ENCODE measurements around the gene ABL1. TPM values are rescaled to one million over a fixed set of nuclear protein-coding genes. Genes with fewer than 3 reads are reported as not detected.

The ABL1 gene
- polyA plus RNA-seq, 3 donors = 4.5 to 14.5 (median 8.0) TPM

DNA sequence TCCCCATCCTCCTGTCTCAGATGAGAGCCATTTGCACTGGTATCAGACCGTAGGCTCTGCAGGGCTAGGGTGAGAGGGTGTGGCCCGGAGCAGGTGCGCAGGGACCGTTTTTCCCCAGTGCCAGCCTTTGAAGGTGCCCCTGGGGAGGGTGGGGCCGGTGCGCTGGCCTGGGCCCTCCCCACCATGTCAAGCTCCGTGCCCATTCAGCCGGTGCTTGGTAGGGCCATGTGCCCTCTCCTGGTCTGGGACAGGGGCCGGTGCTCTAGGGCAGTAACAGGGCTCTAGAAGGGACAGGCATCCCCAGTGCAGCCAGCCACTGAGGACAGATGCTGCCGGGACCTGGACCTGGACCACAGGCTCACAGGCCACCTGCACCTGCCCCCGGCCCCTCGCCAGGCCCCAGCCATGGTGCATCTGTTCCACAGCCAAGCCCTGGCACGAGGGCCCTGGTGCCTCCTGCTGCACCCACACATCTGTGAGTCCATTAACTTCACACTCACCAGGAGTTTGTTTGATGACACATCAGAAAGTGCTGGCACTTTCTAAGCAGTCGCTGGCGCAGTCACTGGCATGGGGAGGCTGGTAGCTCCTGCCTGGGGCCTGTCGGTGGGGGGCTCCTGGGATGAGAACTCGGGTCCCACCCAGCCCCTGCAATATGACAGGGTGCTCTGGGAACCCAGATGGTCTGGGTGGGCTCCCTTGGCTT, 66.6 kb downstream of the ABL1 start:
- Mint-ChIP-seq H3K36me3 (no peaks in the 10 kb centered on the region), H3K4me1 (peaks cover 2% of the 10 kb centered on the region), H3K4me3 (no peak overlapping the region), H3K9me3 (peaks cover 0 to 4% (median 0%) of the 10 kb centered on the region in 7 donors), H3K27ac (no peak overlapping the region), H3K27me3 (ENCODE audit: low read depth in 3 of 3) (peaks cover 5 to 11% (median 9%) of the 10 kb centered on the region in 3 donors)
- Histone ChIP-seq H3K4me2 (replicated peaks; ENCODE audit: extremely low read depth, low read length, poor library complexity, severe bottlenecking) (no peak overlapping the region), H3K9me3 (replicated peaks in 1 of 2; ENCODE audit: control insufficient read depth in 1 of 2, insufficient read depth in 1 of 2, low read length in 2 of 2) (no peaks in the 10 kb centered on the region), H3K27ac (ENCODE audit: low read depth in 1 of 2, low read length in 2 of 2) (no peak overlapping the region), H3K27me3 (ENCODE audit: control insufficient read depth in 2 of 2, insufficient read depth in 2 of 2, low read length in 2 of 2) (no peaks in the 10 kb centered on the region), H3K9ac (ENCODE audit: insufficient read depth, low read length, poor library complexity, severe bottlenecking) (no peak overlapping the region), H3K36me3 (replicated peaks in 1 of 2; ENCODE audit: control insufficient read depth in 1 of 2, insufficient read depth in 2 of 2, low read length in 2 of 2) (no peaks in the 10 kb centered on the region), H3K79me2 (ENCODE audit: insufficient read depth, low read length) (no peaks in the 10 kb centered on the region), H4K20me1 (ENCODE audit: insufficient read depth, low read length) (no peaks in the 10 kb centered on the region), H3K4me3 (replicated peaks in 1 of 3; ENCODE audit: low read depth in 2 of 3, low read length in 3 of 3) (no peak overlapping the region), H2AFZ (ENCODE audit: insufficient read depth, low read depth, low read length, poor library complexity, severe bottlenecking) (no peak overlapping the region), H3K4me1 (ENCODE audit: control insufficient read depth in 1 of 2, insufficient read depth in 2 of 2, low read length in 2 of 2) (no peaks in the 10 kb centered on the region)
- no peak for DNase-seq
- intact Hi-C loops (cut with micrococcal nuclease) = no loop called here
- TF ChIP-seq, protein P1, sequence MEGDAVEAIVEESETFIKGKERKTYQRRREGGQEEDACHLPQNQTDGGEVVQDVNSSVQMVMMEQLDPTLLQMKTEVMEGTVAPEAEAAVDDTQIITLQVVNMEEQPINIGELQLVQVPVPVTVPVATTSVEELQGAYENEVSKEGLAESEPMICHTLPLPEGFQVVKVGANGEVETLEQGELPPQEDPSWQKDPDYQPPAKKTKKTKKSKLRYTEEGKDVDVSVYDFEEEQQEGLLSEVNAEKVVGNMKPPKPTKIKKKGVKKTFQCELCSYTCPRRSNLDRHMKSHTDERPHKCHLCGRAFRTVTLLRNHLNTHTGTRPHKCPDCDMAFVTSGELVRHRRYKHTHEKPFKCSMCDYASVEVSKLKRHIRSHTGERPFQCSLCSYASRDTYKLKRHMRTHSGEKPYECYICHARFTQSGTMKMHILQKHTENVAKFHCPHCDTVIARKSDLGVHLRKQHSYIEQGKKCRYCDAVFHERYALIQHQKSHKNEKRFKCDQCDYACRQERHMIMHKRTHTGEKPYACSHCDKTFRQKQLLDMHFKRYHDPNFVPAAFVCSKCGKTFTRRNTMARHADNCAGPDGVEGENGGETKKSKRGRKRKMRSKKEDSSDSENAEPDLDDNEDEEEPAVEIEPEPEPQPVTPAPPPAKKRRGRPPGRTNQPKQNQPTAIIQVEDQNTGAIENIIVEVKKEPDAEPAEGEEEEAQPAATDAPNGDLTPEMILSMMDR (IDR thresholded peaks at IDR 0.05) = no peak
- WGBS (ENCODE audit: insufficient coverage) = 86% methylated on average over 14 of the region's 17 CpGs

DNA sequence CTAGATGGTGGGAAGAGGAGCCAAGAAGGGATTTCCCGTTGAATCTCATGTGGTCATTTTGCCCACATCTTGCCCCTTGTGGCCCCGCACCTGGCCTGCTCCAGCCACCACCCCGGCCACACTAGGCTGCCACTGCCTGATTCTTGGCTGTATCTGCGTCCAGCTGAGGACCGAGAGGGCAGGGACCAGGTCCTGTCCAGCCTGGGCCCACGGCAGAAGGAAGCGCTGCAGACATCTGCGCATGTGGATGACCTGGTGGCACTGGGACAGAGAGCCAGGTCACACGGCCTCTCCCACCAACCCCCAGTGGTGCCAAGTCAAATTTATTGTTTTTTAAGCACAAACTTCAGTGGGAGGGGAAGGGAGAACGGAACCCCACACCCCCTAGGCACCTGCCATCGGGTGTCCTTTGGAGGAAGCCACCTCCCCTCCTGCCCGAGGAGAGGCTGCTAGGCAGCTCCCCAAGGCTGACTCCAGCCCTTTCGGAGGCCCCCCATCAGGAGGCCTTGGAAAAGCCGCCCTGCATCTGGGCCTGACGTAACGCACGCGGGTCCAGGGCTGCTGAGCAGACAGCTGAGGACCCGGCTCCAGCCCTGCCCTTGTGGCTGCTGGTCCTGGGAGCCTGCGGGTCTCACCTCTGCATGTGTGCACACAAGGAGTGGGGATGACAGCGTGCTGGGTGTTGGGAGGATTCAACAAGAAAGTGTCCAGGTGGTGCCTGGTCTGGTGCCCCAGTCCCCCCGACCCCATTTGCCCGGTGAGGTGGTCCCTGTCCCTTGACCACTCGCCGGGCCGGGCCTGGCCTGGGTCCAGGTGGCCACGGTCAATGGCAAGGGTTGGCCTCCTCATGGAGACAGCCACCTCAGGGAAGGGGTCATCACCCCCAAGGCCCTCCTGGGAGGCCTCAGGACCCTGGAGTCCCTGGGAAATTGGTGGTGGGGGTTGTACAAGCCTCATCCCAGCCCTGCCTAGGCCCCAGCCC, 67.4 kb downstream of the ABL1 start:
- TF ChIP-seq, protein P1 (IDR thresholded peaks at IDR 0.05) = no peak
- no peak overlapping the region for H2AFZ ChIP-seq (ENCODE audit: insufficient read depth, low read depth, low read length, poor library complexity, severe bottlenecking)
- Mint-ChIP-seq H3K27me3 (ENCODE audit: low read depth in 3 of 3) (peaks cover 5 to 11% (median 10%) of the 10 kb centered on the region in 3 donors), H3K36me3 (no peaks in the 10 kb centered on the region), H3K9me3 (peaks cover 0 to 4% (median 0%) of the 10 kb centered on the region in 7 donors), H3K4me3 (no peak overlapping the region), H3K4me1 (peaks cover 2% of the 10 kb centered on the region), H3K27ac (no peak overlapping the region)
- H4K20me1 ChIP-seq (ENCODE audit: insufficient read depth, low read length) = no peaks in the 10 kb centered on the region
- H3K27me3 ChIP-seq (ENCODE audit: control insufficient read depth in 2 of 2, insufficient read depth in 2 of 2, low read length in 2 of 2) = no peaks in the 10 kb centered on the region
- no peak overlapping the region for H3K27ac ChIP-seq (ENCODE audit: low read depth in 1 of 2, low read length in 2 of 2)
- no peaks in the 10 kb centered on the region for H3K9me3 ChIP-seq (replicated peaks in 1 of 2; ENCODE audit: control insufficient read depth in 1 of 2, insufficient read depth in 1 of 2, low read length in 2 of 2)
- no peaks in the 10 kb centered on the region for H3K36me3 ChIP-seq (replicated peaks in 1 of 2; ENCODE audit: control insufficient read depth in 1 of 2, insufficient read depth in 2 of 2, low read length in 2 of 2)
- no peaks in the 10 kb centered on the region for H3K79me2 ChIP-seq (ENCODE audit: insufficient read depth, low read length)
- H3K4me3 ChIP-seq (replicated peaks in 1 of 3; ENCODE audit: low read depth in 2 of 3, low read length in 3 of 3) = no peak overlapping the region
- intact Hi-C loops (cut with micrococcal nuclease) = no loop called here
- no peak overlapping the region for H3K4me2 ChIP-seq (replicated peaks; ENCODE audit: extremely low read depth, low read length, poor library complexity, severe bottlenecking)
- WGBS (ENCODE audit: insufficient coverage) = 92% methylated on average over 22 of the region's 27 CpGs
- no peak for DNase-seq
- no peaks in the 10 kb centered on the region for H3K4me1 ChIP-seq (ENCODE audit: control insufficient read depth in 1 of 2, insufficient read depth in 2 of 2, low read length in 2 of 2)
- no peak overlapping the region for H3K9ac ChIP-seq (ENCODE audit: insufficient read depth, low read length, poor library complexity, severe bottlenecking)
